ENCODE results near the gene CDK8.
"Not testable (repeated sequence)": the region's sequence is repeated elsewhere in the genome, so short reads cannot be mapped to it uniquely, and the experiment has no call there.

The CDK8 gene

DNA sequence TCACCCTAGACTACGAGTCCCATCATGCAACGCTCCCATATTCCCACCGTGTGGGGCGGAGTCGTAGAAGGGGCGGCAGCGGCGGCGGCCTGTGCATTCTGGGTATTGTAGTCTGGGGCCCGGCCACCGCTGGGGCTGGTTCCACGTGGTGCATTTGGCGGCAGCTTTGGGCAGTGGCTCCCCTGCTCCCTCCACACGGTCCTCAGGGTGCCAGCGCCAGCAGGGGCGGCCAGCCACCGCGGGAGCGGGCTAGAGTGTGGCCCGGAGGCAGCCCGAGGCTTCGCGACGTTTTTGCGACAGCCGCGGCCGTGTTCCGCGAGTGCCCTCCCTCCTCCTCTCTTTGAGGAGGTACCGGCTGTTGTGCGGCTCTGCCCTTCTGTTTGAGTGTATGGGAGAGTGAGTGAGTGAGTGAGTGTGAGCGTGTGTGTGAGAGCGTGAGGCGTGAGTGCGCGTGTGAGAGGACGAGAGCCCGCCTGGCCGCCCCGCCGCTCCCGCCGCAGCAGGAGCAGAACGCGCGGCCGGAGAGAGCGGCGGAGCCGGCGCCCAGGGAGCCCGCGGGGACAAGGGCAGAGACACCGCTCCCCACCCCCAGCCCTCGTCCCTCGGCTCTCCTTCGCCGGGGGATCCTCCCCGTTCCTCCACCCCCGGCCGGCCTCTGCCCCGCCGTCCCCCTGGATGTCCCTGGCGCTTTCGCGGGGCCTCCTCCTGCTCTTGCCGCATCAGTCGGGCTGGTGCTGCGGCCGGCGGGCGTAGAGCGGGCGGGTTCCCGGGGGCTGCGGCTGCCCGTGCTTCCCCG is at the start of gene CDK8:
TSS of gene CDK8 (plus strand) at position 343 of the 796 bp plus-strand sequence. CDS start 513 bp downstream, outside the sequence.
- DNase-seq (ENCODE audit: low read depth in 3 of 3) = peak; percentile 74 to 85 (median 77)

DNA sequence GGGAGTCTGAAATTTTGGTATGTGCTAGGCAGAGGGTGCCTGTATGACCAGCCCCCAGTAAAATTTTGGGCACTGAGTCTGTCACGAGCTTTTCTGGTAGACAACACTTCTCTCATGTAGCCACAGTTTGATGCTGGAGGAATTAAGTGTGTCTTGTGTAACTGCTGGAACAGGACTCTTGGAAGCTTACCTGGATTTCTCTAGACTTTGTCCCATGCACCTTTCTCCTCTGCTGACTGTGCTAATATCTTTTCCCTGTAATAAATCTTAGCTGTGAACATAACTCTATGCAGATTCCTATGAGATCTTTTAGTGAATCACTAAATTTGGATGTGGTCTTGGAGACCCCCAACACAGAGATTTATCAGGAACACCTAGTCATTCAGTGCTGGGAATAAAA is 45.6 kb upstream of the CDK8 start:
- no peak for DNase-seq (ENCODE audit: low read depth in 3 of 3)

DNA sequence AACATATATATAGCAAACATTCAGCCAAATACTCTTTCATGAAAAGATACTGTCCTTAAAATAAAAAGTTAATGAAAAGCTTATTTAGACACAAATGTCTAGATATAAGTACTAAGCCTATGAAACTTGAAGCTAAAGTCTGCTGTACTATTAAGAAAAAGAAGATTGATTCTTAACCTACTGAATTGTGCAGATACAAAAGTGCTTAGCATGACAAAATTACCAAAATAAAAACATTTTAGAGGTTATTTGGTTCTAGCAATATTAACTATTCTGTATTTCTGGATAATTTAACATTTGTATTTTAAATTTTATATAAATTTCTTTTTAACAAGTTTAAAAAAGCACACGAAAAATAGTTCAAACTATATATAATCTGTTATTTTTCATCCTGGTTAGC is 40.6 kb upstream of the CDK8 start:
- no peak for DNase-seq (ENCODE audit: low read depth in 3 of 3)

DNA sequence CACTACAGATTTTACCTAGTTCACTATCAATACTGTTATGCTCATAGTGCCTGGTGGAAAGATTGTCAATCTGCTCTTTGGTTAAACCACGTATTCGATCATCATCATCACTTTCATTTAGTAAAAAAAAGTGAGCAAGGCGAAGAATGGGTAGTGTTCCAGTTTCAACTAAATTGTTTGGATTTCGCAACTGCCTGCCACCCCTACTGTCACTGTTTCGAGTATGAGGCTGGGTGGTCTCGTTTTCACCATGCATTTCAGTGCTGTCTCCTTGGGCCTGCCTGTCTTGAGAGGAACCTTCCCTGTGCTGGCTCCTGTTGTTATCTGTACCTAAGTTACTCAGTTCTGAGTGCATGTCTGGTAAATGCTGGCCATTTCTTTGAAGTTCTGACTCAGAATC is 39.9 kb upstream of the CDK8 start:
- no peak for DNase-seq (ENCODE audit: low read depth in 3 of 3)

DNA sequence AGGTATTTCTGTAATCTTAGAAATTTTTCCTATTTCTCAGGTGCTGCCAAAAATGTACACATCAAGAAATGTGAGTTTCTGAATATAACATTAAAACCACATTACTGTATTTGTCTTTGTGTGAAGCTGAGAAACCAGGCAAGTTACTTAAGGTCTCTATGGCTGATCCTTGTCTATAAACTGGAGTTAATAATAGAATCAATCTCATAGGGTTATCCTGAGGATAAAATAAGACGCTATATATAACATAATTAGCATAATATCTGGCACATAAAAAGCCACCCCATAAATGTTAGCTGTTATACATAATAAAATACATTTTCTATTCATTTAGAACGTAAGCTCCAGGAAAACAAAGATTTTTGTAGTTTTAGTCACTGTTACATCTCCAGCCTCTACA is 37.9 kb upstream of the CDK8 start:
- no peak for DNase-seq (ENCODE audit: low read depth in 3 of 3)

DNA sequence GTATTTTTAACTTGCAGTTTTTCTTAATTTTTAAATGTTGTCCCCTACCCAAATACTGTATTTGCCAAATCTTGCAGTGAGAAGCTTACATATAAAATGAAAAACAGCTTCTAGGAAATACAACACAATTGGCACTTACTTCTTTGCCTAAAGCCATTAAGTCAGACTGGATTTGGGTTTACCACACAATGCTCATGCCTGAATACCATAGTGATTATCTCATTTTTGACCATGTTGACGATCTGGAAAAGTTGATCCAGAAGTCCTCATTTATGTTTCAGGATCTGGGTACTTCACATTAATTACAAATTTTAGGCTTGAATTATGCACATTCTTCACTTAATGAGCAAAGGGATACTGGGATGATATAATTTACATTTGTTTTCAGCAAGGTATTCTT is 34.2 kb upstream of the CDK8 start:
- DNase-seq (ENCODE audit: low read depth in 3 of 3) = no peak

DNA sequence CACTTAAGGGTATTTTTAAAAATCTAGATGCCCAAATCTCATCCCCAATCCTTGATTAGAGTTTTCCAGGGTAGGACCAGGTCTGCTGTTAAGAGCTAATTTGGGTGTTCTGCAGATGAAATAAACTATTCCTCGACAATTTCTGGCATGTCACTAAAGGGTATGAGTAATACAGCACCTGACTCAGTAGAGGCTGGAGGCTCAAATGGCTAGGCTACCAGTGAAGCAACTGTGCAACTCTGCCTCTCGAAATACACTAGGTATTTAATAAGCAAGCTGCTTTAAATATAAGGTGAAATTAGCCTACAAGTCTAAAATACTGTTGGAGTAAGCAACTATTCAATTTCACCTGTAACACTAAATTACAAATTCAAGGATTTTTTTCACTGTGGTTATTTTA is 33.4 kb upstream of the CDK8 start:
- DNase-seq (ENCODE audit: low read depth in 3 of 3) = no peak

DNA sequence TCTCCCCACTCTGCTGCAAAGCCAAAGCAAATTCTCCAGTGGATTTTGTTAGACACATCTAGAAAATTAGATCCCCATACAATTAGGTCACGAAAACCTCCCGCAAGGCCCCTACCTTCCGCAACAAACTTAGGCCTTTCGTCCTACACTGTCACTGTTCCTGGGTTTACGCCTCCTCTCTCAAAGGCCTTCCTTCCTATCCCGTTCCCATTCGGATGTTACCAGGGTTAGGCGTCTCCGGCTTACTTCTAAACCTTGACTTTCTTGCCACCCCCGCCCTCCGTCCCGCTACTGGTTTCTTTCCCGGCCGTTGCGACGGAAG is 32.6 kb upstream of the CDK8 start:
- DNase-seq (ENCODE audit: low read depth in 3 of 3) = no peak

DNA sequence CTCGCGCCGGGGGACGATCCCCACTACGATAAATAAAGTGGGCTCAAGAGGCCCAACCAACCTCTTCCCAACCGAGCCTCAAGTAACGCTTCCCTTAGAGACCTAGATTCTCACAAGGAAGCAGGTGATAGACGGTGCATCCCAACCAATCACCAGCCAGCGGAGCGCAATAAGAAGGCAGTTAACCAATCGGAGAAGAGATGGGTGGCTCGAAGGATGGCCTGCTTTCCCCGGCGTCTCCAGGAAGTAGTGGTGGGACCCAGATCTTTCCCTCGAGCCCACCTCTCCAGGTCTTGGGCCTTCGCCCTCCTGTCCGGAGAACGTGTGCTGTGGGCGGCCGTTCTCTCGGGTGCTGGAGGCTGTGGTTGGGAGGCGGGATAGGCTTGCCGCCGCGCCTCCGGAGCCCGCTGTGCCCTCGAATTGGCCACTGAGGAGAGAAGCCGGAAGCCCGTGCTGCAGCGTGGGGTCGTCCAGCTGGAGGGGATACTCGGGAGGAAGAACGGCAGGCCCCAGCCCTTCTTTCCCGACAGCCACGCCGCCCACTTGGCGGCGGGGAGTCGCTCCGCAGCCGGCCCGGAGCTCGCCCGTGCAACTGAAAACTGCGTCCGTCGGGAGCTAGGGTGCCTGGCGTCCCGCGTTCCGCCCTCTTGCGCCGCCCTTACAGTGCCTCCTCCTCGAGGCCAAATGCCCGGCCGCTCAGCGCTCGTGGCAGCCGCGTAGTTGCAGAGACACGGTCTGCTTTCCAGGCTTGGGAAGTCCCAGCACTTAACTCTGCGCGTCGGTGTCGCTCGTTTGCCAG is 32.0 kb upstream of the CDK8 start, which contains the start of gene RNF6:
TSS of gene RNF6 (minus strand) at position 594 of the 799 bp plus-strand sequence. CDS start 2,665 bp downstream, outside the sequence.
- DNase-seq (ENCODE audit: low read depth in 3 of 3) = peak; percentile 71 to 78 (median 72)

DNA sequence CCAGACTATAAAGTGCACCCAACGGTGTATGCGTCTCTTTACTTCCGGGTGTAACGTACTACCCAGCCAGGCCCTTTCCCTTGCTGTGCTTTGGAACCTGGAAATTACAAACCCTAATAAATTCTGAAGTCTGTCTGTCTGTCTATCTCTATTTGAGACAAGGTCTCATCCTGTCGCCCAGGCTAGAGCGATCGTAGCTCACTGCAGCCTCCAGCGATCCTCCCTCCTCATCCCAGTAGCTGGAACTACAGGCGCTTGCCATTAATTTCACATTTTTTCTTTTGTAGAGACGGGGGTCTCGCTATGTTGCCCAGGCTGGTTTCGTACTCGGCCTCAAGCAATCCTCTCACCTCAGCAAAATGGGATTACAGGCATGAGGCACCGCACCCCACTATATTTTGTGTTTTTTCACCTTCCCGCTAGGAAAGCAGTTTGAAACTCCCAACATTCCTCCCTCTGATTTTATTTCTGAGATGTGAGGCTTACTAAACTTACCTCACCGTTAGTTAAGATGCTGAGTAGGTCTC is 31.3 kb upstream of the CDK8 start:
- DNase-seq (ENCODE audit: low read depth in 3 of 3) = no peak

DNA sequence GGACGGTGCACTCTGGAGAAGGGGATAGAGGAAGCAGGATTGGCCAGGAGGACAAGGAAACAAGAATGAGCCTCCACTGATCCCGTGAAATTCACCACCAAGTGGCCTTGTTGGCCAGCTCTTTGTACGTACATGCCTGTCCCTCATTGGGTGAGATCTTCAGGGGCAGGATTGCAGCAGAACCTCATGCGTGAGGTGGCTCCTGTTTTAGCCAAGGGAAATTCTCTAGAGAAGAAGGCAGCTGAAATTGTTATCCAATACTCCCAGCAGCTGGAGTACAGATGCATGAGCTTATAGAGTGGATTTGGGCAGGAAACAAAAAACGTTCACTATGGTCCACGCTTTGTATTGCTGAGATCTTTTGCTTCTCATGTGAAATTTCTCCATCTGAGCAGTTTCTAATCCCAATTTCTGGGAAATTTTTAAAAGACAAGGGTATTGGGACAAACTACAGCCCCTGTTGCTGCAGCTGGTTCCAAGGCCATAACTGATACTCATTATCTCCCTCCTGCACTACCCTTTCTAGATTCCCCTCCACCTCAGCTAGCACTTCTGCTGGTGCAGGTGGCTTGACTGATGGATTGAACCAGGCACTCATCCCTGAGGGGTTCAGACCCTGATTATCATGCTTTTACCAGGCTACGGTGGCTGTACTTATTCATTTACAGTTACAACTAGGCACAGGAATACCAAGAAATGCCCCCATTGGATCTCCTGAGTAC is 27.9 kb upstream of the CDK8 start:
- DNase-seq (ENCODE audit: low read depth in 3 of 3) = no peak

DNA sequence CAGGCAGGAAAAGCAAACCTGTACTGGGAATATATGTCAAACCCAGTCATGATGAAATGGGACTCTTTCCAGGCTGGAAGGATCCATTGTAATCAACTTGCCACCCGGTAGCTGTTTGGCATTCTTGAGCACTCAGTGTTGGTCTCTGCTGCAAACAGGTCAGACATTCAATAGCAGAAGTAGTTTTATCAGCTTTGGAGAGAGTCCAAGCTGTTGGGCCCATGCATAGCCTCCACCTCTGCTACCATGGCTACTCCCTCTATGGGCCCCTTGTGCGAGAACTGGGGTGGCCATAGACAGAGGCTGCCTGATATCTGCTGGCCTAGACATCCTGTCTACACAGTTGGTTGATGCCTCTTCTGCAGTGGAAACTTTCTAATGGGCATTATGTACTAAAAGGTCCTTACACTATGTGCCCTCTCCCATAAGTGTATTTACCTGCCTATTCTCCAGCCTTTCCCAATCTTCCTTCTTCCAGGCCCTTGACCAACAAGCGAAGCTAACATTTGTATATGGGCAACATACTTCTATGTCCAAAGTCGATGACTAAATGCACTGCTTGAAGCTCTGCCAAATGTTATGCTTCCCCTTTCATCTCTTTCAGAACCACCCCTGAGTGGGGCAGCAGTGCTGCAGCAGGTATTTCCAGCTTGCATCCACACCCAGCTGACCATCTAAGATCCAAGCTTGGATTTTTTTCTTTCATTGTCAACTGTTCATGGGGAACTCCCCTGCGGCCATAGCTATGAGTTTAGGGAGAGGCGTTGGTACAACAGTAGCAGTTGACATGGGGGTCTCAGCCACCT is 26.6 kb upstream of the CDK8 start:
- no peak for DNase-seq (ENCODE audit: low read depth in 3 of 3)

DNA sequence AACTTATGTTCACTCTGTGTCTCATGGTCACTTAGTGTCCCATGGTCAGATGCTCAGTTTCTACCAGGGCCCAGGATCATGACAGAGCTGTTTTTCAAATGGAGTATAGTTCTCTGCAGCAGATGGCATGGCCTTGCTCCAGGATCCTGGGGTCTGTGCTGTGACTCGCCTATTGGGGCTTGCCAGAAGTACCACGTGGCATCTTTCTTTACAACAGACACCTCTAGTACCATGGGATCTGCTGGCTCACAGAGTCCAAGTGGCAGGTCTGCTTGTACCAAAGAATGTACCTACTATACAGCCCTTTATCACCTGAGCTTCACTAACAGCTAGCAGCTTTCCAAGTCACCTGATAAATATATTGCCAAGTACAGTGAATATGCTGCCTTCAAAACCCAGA is 25.8 kb upstream of the CDK8 start:
- no peak for DNase-seq (ENCODE audit: low read depth in 3 of 3)

DNA sequence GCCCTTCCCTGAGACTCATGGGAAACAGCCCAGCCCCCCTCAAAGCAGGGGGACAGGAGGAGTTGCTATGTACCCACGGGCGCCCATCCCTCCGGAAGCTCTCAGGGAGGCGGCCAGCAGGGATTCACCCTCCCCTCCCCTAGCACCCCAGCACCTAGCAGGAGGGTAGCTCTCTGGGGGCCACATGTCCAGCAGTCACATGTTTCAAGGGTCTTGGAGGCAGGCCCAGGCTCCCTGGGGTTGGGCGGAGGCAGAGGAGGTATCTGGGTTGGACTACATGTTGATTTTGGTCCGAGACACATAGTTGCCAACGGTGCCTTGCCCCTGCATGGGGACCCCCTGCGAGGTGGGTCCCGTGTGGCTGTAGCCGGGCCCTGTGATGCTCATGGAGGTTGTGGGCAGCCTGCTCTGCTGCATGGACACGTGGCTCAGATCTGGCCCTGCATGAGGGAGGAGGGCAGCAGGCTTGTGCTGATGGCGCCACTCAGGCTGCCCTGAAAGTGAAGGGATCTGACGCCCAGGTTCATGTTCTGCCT is 24.8 kb upstream of the CDK8 start:
- no peak for DNase-seq (ENCODE audit: low read depth in 3 of 3)

DNA sequence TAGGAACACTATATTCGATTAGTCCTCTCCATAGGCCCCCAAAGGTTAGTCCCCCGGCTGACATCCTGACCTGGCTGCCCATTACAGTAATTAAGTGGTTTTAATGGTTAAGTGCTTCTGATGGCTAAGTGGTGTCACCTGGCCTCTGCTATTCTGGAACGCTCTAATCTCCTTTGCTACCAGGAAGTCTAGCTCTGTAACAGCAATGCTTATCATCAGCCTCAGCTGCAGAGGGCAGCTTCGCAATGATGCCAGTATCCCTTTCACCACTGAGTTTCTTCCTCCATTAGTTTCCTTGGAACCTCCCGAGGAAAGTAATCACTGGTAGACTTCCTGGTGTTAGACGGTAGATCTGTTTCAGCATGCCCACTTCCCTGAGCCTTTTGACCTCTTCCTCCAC is 23.2 kb upstream of the CDK8 start:
- DNase-seq (ENCODE audit: low read depth in 3 of 3) = no peak

DNA sequence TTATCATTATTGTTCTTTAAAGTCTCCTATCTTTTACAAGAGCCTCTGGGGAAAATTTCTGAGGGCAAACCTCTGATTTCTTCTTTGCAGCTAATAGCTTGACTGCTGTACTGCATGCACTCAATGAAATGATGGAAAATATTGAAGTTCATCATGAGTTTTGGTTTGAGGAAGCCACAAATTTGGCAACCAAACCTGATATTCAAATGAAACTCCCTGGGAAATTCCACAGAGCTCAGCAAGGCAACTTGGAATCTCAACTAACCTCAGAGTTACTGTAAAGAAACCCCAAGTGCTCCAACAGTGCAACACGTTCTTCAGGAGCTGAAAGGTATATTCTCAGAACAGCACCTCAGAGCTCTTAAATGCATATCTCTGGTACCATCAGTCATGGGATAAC is 17.6 kb upstream of the CDK8 start:
- no peak for DNase-seq (ENCODE audit: low read depth in 3 of 3)

DNA sequence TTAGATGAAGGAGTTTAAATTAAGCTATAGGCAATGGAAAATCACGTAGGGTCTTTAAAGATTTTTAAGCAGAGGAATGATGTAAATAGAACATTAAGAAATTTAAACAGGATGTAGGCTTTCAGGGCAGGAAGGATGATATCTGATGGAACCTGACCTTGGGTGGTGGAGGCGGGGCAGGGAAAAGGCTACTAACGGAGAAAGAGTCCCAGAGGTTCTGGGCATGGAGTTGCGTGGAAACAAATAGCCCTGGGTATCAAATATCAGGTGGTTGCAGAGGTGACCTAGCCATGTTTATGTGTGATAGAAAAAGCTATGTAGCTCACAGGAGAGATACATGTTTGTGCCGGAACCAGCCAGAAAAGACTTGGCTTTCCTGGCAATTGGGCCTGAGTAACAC is 7.8 kb upstream of the CDK8 start:
- no peak for DNase-seq (ENCODE audit: low read depth in 3 of 3)

DNA sequence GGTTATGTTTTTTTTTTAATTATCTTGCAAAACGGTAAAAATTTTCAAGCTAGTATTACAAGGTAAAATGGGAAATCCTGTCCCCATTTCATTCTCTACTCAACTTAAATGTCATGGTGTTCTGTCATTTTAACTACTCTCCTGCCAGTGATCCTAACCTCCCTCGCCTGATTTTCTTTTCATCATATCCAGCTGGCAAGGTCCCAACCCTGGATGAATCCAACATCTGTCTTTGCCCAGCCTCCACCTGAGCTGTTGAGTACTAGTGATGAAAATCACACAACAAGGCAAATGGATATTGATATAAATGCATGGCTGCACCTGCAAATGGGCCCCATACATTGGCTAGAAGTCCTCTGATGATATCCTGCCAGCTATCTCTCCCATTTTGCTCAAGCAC is 6.9 kb upstream of the CDK8 start:
- DNase-seq (ENCODE audit: low read depth in 3 of 3) = no peak

DNA sequence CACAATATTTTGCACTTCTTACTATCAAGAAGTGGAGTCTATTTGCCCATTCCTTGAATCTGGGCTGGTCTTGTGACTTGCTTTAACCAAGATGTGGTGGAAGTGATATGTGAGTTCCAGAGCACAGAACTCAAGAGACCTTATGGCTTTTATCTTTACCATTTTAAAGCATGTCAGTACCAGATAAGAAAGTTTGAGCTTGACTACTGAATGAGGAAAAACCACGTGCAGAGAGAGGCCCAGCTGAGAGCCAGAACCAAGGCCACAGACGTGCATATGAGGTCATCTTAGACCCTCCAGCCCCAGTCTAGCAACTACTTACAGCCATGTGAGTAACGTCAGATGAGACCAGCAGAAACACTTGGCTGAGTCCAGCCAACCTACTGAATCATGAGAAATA is 6.3 kb upstream of the CDK8 start:
- no peak for DNase-seq (ENCODE audit: low read depth in 3 of 3)

DNA sequence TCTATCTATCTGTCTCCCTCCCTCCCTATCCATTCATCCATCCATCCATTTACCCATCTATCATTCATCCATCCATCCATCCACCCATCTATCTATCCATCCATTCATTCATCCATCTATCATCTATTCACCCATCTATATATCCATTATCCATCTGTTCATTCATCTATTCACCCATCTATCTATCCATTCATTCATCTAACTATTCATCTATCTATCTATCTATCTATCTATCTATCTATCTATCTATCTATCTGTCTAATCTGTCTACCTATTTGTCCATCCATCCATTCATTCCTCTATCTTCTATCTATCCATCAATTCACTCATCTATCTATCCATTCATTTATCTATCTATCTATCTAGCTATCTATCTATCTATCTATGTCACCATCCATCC is 4.4 kb upstream of the CDK8 start:
- DNase-seq (ENCODE audit: low read depth in 3 of 3) = no peak

DNA sequence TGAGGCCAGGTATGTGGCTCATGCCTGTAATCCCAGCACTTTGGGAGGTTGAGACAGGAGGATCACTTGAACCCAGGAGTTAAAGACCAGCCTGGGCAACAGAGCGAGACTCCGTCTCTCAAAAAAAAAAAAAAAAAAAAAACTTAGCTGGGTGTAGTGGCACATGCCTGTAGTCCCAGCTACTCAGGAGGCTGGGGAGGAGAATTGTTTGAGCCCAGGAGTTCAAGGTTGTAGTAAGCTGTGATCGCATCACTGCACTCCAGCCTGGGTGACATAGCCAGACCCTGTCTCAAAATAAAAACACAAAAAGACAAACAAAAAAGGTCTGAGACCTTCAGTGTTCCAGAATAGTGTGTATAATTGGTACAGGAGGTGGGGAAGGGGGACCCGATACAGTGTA is 1.9 kb upstream of the CDK8 start:
- not testable (repeated sequence) for DNase-seq (ENCODE audit: low read depth in 3 of 3)
